DLD1 (cell line): ENCODE data around the gene VAMP2.

ENCODE experiments used
- in situ Hi-C: cut with HindIII; loops from 2 replicates; pipeline ENCODE4 v1.10.0; 2017; ENCODE audit warnings: low sequenced_read_pairs

VAMP2 gene

DNA sequence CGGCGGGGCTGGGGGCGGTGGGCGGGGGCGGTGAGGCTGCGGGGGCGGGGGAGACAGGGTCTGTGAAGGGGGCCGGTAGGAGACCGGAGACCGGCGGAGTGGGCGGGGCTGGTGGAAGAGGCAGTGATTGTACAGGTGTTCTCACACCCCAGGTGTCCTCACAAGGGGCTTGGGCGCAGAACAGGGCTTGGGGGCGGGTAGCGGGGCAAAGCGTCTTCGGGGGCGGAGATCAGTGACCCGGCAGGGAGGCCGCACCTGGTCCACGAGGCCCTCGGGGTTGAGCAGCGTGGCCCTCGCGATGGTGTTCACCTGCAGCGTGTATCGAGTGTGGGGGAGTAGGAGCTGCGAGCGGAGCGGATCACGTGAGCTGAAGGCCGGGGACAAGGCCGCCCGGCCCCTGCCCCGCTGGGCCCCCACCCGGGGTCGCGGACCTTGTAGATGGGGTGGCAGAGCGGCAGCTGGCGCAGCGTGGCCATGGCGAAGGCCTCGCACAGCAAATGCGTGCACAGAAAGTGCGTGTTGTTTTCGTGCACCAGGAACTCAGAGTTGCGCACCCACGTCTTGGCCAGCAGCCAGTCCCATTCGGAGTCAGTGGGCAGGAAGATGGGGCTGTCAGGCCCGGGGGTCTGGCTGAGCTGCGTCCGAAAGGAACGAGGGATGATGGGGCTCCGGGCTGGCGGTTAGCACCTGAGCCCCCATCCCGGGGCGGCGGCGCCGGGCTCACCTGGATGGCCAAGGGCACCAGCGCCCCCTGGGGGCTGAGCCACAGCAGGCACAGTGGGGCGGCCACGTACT lies 52.9 kb downstream of the VAMP2 start:
- in situ Hi-C loops: loop anchor here (25.0 kb wide), 1 partner anchor 202 kb away; the partner anchor contains the start of gene ARHGEF15
